ENCODE data around the gene UBASH3B. TPM values are rescaled to one million over a fixed set of nuclear protein-coding genes. Genes with fewer than 3 reads are reported as not detected.
A peak's percentile ranks its signal among the peaks of the same experiment; 100 is the strongest.
"Not testable (repeated sequence)": the region's sequence is repeated elsewhere in the genome, so short reads cannot be mapped to it uniquely, and the experiment has no call there.

Gene UBASH3B
- total RNA-seq (10 to 100 TPM in 1 of 4 donors, 1 to 10 TPM in 3; 2.1 to 12.6 (median 8.6) TPM), polyA plus RNA-seq (10 to 100 TPM in 1 of 3 donors, 1 to 10 TPM in 2; 1.4 to 17.5 (median 2.7) TPM)
- long read RNA-seq, donor 1, full-length matches to known transcripts, result 1 of 4 reads
- long read RNA-seq, donor 1, partial matches to known transcripts, result 0 of 4 reads
- long read RNA-seq, donor 1, other reads (novel, unspliced or antisense), result 3 of 4 reads
- long read RNA-seq, donor 2, full-length matches to known transcripts, result 5 of 9 reads
- long read RNA-seq, donor 2, partial matches to known transcripts, result 1 of 9 reads
- long read RNA-seq, donor 2, other reads (novel, unspliced or antisense), result 3 of 9 reads

- TF ChIP-seq CTCF (IDR thresholded peaks at IDR 0.05), result peak; percentile 12
- Histone ChIP-seq H3K27ac (peak within 1 kb of the TSS; percentile 80), H3K4me3 (peak within 1 kb of the TSS; percentile 91), H3K36me3 (ENCODE audit: insufficient read depth in 1 of 2, low read depth in 1 of 2) (no peaks in the 10 kb centered on the region), H3K4me1 (peaks cover 4% of the 10 kb centered on the region), H3K9me3 (no peaks in the 10 kb centered on the region), H3K27me3 (ENCODE audit: insufficient read depth in 3 of 3, low read length in 2 of 3) (no peaks in the 10 kb centered on the region)
- WGBS, 3 donors, result 0 to 1% (median 0%) methylated on average over 28 to 39 of the region's 39 CpGs
- DNase-seq (peak; percentile 69 to 83), ATAC-seq (peak; percentile 87 to 91 (median 90))
- intact Hi-C loops (cut with DNase I), result loop anchor here in 1 of 2 donors (10.0 kb wide), 1 partner anchor 399 kb away; no protein-coding TSS in a partner anchor
Observed at GRCh38 chr11:122655527-122656072, at the start of gene UBASH3B. UBASH3B (plus strand) TSS chr11:122655722; CDS start chr11:122656050, 328 bp downstream.

GRCh38 chr11:122607162-122607561, 48.4 kb upstream of the UBASH3B start:
- H3K27me3 ChIP-seq (ENCODE audit: insufficient read depth in 3 of 3, low read length in 2 of 3); H3K4me1 ChIP-seq; H3K27ac ChIP-seq; intact Hi-C loops (cut with DNase I); ATAC-seq; H3K36me3 ChIP-seq (ENCODE audit: insufficient read depth in 1 of 2, low read depth in 1 of 2); DNase-seq; H3K9me3 ChIP-seq; H3K4me3 ChIP-seq: not testable (repeated sequence)
- 51 to 71% (median 63%) methylated on average over 2 of the region's 2 CpGs for WGBS, 3 donors

GRCh38 chr11:122612123-122612824, 43.2 kb upstream of the UBASH3B start:
- H3K4me3 ChIP-seq, result no peak overlapping the region
- H3K27me3 ChIP-seq (ENCODE audit: insufficient read depth in 3 of 3, low read length in 2 of 3), result no peaks in the 10 kb centered on the region
- no peaks in the 10 kb centered on the region for H3K4me1 ChIP-seq
- intact Hi-C loops (cut with DNase I), result no loop called here
- WGBS, 3 donors, result 93 to 98% (median 95%) methylated on average over 7 of the region's 7 CpGs
- no peaks in the 10 kb centered on the region for H3K9me3 ChIP-seq
- no peak for DNase-seq
- TF ChIP-seq CTCF (IDR thresholded peaks at IDR 0.05), result no peak
- no peak overlapping the region for H3K27ac ChIP-seq
- ATAC-seq, result no peak
- H3K36me3 ChIP-seq (ENCODE audit: insufficient read depth in 1 of 2, low read depth in 1 of 2), result no peaks in the 10 kb centered on the region

GRCh38 chr11:122616718-122617117, 38.8 kb upstream of the UBASH3B start:
- no peak for ATAC-seq
- Histone ChIP-seq H3K4me1 (no peaks in the 10 kb centered on the region), H3K36me3 (ENCODE audit: insufficient read depth in 1 of 2, low read depth in 1 of 2) (no peaks in the 10 kb centered on the region), H3K27me3 (ENCODE audit: insufficient read depth in 3 of 3, low read length in 2 of 3) (no peaks in the 10 kb centered on the region), H3K4me3 (no peak overlapping the region), H3K9me3 (peaks cover 6% of the 10 kb centered on the region), H3K27ac (no peak overlapping the region)
- intact Hi-C loops (cut with DNase I), result no loop called here
- WGBS, 3 donors, result 42 to 44% (median 43%) methylated on average over 4 of the region's 4 CpGs
- no peak for TF ChIP-seq CTCF (IDR thresholded peaks at IDR 0.05)
- DNase-seq, result no peak

GRCh38 chr11:122617297-122617696, 38.2 kb upstream of the UBASH3B start:
- Histone ChIP-seq H3K27ac (no peak overlapping the region), H3K4me1 (no peaks in the 10 kb centered on the region), H3K4me3 (no peak overlapping the region), H3K27me3 (ENCODE audit: insufficient read depth in 3 of 3, low read length in 2 of 3) (no peaks in the 10 kb centered on the region), H3K36me3 (ENCODE audit: insufficient read depth in 1 of 2, low read depth in 1 of 2) (no peaks in the 10 kb centered on the region), H3K9me3 (peaks cover 6% of the 10 kb centered on the region)
- DNase-seq, result no peak
- intact Hi-C loops (cut with DNase I), result no loop called here
- no peak for ATAC-seq
- no peak for TF ChIP-seq CTCF (IDR thresholded peaks at IDR 0.05)
- 82 to 84% (median 83%) methylated on average over 5 of the region's 5 CpGs for WGBS, 3 donors
